GM18858 (cell line): ENCODE data around the gene ANKS1B.
"Not testable (repeated sequence)": the region's sequence is repeated elsewhere in the genome, so short reads cannot be mapped to it uniquely, and the experiment has no call there.

ENCODE experiments used
- ATAC-seq: cut with Tn5 transposase; IDR thresholded peaks from one replicate; pipeline ENCODE4 v1.9.1; 2021; ENCODE audit not compliant: unreplicated experiment

ANKS1B gene

GRCh38 chr12:99879439-99879838 lies 105.3 kb downstream of the ANKS1B start:
- no peak for ATAC-seq

- no peak for ATAC-seq
These were observed 109.7 kb downstream of the ANKS1B start for GRCh38 chr12:99875081-99875480.

DNA sequence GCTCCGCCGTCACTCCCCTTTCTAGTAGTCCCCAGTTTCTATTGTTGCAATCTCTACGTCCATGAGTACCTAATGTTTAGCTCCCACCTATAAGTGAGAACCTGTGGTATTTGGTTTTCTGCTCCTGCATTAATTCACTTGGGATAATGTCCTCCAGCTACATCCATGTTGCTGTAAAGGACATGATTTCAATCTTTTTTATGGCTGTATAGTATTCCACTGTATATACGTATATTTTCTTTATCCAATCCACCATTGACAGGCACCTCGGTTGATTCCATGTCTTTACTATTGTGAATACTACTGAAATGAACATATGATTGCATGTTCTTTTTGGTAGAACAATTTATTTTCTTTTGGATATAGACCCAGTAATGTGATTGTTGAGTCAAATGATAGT lies 114.7 kb downstream of the ANKS1B start:
- ATAC-seq, result no peak

- ATAC-seq, result no peak
These were observed 123.0 kb downstream of the ANKS1B start for GRCh38 chr12:99861731-99862130.

- ATAC-seq, result no peak
These were observed 125.6 kb downstream of the ANKS1B start for GRCh38 chr12:99859126-99859525.

- ATAC-seq, result no peak
These were observed 132.1 kb downstream of the ANKS1B start for GRCh38 chr12:99852666-99853065.

DNA sequence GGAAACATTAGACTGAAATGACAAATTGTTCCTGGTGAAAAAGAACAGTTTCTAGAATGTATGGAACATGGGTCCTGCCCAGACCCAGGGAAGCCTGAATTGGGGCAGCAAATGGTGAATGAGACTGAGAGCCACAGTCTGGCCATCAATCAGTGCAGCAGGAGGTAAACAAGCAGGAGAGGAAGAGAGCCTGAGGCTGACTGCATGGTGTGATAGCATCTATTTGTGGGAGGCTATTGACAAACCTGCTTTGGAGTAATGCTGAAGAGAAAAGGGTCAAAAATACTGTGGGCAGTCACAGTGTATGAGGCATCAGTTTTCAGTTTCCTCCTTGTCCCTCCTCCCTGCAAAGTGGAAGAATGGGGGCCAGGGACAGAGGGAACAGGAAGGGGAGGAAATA lies 136.8 kb downstream of the ANKS1B start:
- ATAC-seq, result no peak

GRCh38 chr12:99834710-99835109 lies 150.0 kb downstream of the ANKS1B start:
- ATAC-seq, result no peak

GRCh38 chr12:99833397-99833796 lies 151.3 kb downstream of the ANKS1B start:
- ATAC-seq, result no peak

DNA sequence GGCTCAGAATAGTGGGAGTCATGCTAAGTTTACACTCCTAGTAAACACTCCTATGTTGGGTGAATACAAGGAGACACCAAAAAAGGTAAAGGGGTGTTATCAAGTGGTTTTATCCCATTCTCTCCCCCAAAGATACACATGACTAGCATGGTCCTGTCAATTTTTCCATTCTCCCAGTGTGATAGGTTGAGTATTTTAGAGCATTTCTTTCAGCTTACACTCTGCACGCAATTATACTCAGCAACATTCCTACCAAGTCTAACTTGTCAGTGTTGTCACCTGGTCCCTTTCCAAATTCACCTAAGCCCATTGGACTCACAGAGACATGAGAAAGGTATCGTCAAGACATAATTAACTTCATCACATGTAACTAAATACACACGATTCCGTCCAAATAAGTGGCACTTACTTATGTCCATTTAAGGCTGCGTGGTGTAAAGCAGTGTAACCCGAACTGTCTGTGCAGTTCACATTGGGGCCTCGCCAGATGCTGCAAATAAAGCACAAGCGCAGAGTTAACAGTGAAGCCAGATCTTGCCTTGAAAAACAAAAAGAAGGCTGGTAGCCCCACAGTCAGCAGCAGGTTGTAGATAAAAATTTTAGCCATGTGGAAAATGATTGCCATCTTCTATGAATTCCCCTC lies 159.7 kb downstream of the ANKS1B start:
- no peak for ATAC-seq

GRCh38 chr12:99822273-99822672 lies 162.5 kb downstream of the ANKS1B start:
- no peak for ATAC-seq

- no peak for ATAC-seq
These were observed 173.8 kb downstream of the ANKS1B start for GRCh38 chr12:99810718-99811593.

GRCh38 chr12:99809909-99810308 lies 174.8 kb downstream of the ANKS1B start:
- ATAC-seq, result no peak

GRCh38 chr12:99806304-99806703 lies 178.4 kb downstream of the ANKS1B start:
- no peak for ATAC-seq

GRCh38 chr12:99804715-99805114 lies 180.0 kb downstream of the ANKS1B start:
- no peak for ATAC-seq

- ATAC-seq, result no peak
These were observed 184.1 kb downstream of the ANKS1B start for GRCh38 chr12:99800605-99801004.

DNA sequence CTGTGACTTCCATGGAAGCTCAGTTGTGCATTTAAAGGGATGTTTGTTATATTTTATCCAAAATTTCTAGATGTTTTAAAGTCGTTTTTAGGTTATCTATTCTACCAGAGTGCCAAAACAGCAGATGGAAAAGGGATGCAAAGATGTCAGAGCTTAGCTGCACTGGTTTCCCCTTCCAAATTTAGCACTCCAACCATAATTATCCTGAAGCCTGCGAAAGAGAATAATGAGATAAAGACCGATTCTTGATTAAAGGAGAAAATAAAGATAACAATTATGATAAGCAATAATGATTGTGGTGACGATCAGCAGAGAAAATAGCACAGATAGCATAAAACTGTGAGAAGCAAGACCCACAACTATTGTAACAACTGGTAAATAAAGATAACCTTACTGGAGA lies 186.8 kb downstream of the ANKS1B start:
- ATAC-seq, result not testable (repeated sequence)

DNA sequence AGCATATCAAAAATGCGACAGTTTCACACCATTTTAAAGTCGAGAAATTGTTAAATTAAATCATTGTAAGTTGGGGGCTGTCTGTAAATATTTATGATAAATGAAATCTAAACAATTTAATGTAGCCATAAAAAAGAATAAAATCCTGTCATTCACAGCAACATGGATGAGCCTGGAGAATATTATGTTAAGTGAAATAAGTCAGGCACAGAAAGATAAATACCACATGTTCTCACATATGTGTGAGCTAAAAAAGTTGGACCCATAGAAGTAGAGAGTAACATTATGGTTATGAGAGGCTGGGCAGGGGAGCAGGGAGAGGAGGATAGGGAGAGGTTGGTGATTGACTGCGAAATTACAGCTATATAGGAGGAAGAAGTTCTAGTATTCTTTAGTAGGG lies 201.3 kb downstream of the ANKS1B start:
- no peak for ATAC-seq

DNA sequence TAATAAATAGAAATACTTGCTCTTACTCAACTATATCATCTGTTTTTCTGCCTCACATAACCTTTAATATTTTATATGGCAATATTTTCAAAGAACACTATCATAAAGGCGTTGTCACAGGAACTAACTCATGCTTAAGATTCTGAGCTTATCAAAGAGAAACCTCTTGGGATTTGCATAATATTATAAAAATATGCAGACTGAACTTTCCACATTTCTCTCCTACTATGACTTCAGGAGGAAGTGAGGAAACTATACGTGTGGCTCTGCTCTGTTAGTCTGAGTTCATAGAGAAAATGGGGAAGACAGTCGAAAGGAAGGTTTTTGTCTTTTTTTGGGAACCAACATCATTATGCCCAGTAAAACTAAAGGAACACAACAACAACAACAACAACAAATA lies 212.5 kb downstream of the ANKS1B start:
- ATAC-seq, result no peak

- no peak for ATAC-seq
These were observed 213.1 kb downstream of the ANKS1B start for GRCh38 chr12:99771659-99772058.

DNA sequence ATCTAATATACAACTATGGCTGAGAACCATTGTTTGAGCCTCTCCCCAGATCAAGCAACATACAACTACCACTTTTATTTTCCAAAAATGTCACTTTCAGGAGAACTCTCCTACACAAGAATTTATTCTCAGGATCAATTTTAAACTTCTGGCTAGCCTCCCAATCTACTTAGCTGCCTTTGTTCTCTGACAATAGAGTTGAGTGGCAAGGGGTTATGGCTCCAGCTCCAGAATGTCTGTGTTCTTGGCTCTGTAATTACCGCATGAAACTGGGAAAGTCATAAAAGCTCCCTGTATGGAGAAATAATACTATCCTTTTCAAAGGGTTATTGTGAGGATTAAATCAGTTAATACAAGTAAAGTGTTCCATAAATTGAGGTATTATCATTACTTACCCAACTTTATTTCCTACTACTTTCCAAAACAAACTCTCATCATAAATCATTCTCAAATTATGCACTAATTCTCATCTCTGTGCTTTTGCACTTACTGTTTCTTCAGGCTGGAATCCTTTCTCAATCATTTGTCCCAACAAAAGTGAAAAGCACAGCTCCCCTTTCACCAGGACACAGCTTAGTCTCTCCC lies 215.2 kb downstream of the ANKS1B start:
- ATAC-seq, result no peak

GRCh38 chr12:99768758-99769157 lies 216.0 kb downstream of the ANKS1B start:
- ATAC-seq, result no peak
